Measurements from ENCODE around the gene GRM4. TPM values are rescaled to one million over a fixed set of nuclear protein-coding genes. Genes with fewer than 3 reads are reported as not detected.

GRM4 gene
- total and polyA plus RNA-seq, 12 donors, result not detected

DNA sequence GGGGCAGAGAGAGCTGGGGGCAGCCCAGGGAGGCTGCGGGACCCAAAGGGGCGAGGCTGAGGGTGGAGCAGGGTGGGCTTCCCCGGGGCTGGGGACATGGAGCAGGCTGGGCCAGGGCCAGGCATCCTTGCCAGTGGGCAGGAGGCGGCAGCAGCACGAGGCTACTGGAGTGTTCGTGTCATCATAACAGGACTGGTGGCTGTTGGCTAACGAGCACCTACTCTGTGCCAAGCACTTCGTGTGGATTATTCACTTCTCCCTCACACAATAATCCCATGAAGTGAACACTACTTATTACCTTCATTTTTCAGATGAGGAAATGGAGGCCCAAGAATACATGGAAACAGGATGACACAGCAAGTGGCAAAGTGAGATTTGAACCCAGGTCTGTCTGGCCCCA lies 41.7 kb downstream of the GRM4 start:
- no peaks in the 10 kb centered on the region for H3K9me3 ChIP-seq
- H3K36me3 ChIP-seq, result no peaks in the 10 kb centered on the region
- H3K4me3 ChIP-seq, result no peak overlapping the region
- intact Hi-C loops (cut with DNase I), result no loop called here
- ATAC-seq (no peak), DNase-seq (no peak)
- TF ChIP-seq, protein P1, sequence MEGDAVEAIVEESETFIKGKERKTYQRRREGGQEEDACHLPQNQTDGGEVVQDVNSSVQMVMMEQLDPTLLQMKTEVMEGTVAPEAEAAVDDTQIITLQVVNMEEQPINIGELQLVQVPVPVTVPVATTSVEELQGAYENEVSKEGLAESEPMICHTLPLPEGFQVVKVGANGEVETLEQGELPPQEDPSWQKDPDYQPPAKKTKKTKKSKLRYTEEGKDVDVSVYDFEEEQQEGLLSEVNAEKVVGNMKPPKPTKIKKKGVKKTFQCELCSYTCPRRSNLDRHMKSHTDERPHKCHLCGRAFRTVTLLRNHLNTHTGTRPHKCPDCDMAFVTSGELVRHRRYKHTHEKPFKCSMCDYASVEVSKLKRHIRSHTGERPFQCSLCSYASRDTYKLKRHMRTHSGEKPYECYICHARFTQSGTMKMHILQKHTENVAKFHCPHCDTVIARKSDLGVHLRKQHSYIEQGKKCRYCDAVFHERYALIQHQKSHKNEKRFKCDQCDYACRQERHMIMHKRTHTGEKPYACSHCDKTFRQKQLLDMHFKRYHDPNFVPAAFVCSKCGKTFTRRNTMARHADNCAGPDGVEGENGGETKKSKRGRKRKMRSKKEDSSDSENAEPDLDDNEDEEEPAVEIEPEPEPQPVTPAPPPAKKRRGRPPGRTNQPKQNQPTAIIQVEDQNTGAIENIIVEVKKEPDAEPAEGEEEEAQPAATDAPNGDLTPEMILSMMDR (IDR thresholded peaks at IDR 0.05), result no peak
- H3K27ac ChIP-seq, result no peak overlapping the region
- peaks cover 0 to 56% (median 16%) of the 10 kb centered on the region in 7 donors for H3K27me3 ChIP-seq
- 65 to 66% methylated on average over 8 of the region's 8 CpGs for WGBS, 2 donors
- no peaks in the 10 kb centered on the region for H3K4me1 ChIP-seq

DNA sequence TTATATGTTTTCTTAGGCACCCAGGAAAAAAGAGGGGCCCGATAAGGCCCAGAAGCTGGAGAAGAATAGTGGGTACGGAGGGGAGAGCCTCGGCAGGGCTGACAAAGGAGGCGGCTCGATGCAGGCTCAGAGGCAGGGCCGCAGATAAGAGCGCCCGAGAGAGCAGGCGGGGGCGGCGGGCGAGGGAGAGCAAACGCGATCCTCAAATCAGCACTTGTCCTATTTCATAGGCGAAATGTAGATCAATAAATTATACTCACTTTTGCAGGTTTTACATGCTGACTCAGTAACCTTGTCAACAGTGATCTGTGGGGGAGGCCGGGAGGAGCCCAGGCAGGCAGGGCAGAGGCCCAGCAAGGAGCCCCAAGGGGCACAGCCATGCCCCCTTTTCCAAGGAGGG lies 42.6 kb downstream of the GRM4 start:
- ATAC-seq, result no peak
- no peaks in the 10 kb centered on the region for H3K4me1 ChIP-seq
- 55 to 61% methylated on average over 16 of the region's 16 CpGs for WGBS, 2 donors
- H3K9me3 ChIP-seq, result no peaks in the 10 kb centered on the region
- no peak overlapping the region for H3K4me3 ChIP-seq
- no peak for DNase-seq
- no peaks in the 10 kb centered on the region for H3K36me3 ChIP-seq
- peaks cover 0 to 61% (median 16%) of the 10 kb centered on the region in 7 donors for H3K27me3 ChIP-seq
- TF ChIP-seq, protein P1 (IDR thresholded peaks at IDR 0.05), result no peak
- intact Hi-C loops (cut with DNase I), result no loop called here
- no peak overlapping the region for H3K27ac ChIP-seq

DNA sequence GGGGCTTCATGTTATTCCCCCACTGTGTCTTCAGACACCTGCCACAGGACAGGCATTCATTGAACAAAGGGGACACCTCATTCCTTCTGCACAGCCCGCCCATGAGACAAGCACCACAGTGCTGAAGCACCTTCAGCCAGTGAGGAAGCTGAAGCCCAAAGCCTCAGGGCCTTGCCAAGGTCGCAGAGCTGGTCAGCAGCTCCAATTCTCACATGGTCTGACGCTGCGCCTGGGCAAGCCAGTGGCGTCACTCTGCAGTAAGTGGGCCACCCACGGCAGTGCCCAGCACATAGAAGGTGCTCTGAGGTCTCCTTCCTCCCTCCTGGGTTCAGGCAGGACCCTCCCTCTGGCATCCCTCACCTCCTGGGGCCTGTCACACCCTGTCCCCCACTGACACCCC lies 43.2 kb downstream of the GRM4 start:
- intact Hi-C loops (cut with DNase I), result no loop called here
- ATAC-seq, result no peak
- peaks cover 0 to 61% (median 16%) of the 10 kb centered on the region in 7 donors for H3K27me3 ChIP-seq
- 78 to 81% methylated on average over 6 of the region's 6 CpGs for WGBS, 2 donors
- no peaks in the 10 kb centered on the region for H3K4me1 ChIP-seq
- H3K4me3 ChIP-seq, result no peak overlapping the region
- no peak for DNase-seq
- no peak overlapping the region for H3K27ac ChIP-seq
- no peaks in the 10 kb centered on the region for H3K36me3 ChIP-seq
- TF ChIP-seq, protein P1 (IDR thresholded peaks at IDR 0.05), result no peak
- no peaks in the 10 kb centered on the region for H3K9me3 ChIP-seq

DNA sequence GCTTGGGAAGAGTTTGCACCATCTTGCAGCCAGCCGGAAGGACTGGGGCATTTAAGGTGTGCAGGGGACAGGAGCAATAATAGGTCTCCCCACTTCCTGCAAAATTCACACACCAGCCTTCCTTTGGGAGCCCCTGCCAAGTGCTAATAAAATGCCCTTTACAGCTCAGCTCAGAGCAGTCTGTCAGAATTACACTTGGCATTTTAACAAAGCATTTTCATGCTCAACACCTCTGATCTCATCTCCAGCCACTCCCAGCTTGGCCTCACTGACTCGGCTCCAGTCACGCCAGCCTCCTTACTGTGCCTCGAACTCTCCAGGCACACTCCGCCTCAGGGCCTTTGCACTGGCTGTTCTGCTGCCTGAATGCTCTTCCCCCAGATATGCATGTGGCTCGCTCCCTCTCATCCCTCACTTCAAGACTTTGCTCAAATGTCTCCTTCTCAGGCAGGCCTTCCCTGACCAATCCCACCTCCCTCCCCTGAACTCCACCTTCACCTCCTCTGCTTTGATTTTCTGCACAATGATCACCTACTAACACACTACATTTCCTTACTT lies 43.7 kb downstream of the GRM4 start:
- Histone ChIP-seq H3K36me3 (no peaks in the 10 kb centered on the region), H3K4me3 (no peak overlapping the region), H3K27ac (no peak overlapping the region), H3K4me1 (no peaks in the 10 kb centered on the region), H3K27me3 (peaks cover 0 to 58% (median 16%) of the 10 kb centered on the region in 7 donors), H3K9me3 (no peaks in the 10 kb centered on the region)
- WGBS, 2 donors, result 87 to 92% methylated on average over 6 of the region's 6 CpGs
- intact Hi-C loops (cut with DNase I), result no loop called here
- TF ChIP-seq, protein P1 (IDR thresholded peaks at IDR 0.05), result no peak
- ATAC-seq, result no peak
- DNase-seq, result no peak

Data from heart right ventricle (tissue), 16 donors.